A204.1 (cell line): ENCODE data around the gene SP4.
"Not testable (repeated sequence)": the region's sequence is repeated elsewhere in the genome, so short reads cannot be mapped to it uniquely, and the experiment has no call there.

Experiments used
- FAIRE-seq: peaks from 2 replicates; lab custom pipeline; 2012; peaks lifted over from hg19 to GRCh38; lab: Jason Lieb, UNC

The SP4 gene

DNA sequence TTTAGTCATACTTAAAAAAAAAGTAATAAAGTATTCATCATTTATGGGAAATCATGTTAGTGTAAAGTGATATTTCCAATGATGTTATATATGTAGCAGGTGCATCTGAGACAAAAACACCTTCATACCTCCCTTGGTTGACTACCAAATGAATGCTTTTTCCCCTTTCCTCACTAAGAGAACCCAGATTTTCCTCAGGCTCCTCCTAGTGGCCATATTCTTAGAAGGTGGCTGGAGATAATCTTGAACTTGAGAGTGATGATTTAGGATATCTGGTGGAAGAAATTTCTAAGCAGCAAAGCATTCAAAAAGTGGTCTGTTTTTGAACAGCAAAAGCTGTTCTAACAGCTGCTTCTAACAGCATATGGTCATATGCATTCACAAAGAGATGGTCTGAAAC lies 98.1 kb downstream of the SP4 start:
- no peak for FAIRE-seq

DNA sequence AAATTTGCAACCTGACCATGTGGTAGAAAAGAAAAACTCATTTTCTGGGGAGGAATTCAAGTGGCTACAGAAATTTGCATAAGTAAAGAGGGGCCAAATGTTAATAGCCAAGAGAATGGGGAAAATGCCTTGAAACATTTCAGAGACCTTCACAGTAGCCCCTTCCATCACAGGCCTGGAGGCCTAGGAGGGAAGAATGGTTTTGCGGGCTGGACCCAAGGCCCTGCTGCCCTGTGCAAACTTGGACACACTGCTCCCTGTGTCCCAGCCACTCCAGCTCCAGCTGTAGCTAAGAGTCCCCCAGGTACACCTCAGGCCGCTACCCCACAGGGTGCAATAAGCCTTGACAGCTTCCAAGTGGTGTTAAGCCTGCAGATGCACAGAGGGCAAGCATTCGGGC lies 98.6 kb downstream of the SP4 start:
- FAIRE-seq = no peak

DNA sequence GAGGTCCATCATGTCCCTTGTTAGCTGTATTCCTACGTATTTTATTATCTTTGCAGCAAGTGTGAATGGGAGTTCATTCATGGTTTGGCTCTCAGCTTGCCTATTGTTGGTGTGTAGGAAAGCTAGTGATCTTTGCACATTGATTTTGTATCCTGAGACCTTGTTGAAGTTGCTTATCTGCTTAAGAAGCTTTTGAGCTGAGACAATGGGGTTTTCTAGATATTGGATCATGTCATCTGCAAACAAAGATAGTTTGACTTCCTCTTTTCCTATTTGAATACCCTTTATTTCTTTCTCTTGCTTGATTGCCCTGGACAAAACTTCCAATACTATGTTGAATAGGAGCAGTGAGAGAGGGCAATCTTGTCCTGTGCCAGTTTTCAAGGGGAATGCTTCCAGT lies 104.6 kb downstream of the SP4 start:
- not testable (repeated sequence) for FAIRE-seq

DNA sequence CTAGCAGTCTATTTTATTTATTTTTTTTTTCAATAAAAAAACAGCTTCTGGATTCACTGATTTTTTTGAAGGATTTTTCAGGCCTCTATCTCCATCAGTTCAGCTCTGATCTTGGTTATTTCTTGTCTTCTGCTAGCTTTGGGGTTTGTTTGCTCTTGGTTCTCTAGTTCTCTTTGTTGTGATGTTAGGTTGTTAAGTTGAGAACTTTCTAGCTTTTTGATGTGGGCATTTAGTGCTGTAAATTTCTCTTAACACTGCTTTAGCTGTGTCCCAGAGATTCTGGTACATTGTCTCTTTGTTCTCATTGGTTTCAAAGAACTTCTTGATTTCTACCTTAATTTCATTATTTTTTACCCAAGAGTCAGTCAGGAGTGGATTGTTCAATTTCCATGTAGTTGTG lies 105.8 kb downstream of the SP4 start:
- not testable (repeated sequence) for FAIRE-seq

DNA sequence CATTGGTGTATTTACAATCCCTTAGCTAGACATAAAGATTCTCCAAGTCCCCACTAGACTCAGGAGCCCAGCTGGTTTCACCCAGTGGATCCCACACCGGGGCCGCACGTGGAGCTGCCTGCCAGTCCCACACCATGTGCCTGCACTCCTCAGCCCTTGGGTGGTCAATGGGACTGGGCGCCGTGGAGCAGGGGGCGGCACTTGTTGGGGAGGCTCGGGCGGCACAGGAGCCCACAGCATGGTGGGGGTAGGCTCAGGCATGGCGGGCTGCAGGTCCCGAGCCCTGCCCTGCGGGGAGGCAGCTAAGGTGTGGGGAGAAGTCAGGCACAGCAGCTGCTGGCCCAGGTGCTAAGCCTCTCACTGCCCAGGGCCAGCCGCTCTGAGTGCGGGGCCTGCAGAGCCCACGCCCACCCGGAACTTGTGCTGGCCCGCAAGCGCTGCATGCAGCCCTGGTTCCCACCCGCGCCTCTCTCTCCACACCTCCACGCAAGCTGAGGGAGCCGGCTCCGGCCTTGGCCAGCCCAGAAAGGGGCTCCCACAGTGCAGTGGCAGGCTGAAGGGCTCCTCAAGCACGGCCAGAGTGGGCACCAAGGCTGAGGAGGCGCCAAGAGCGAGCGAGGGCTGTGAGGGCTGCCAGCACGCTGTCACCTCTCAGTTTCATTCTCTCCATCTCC lies 108.7 kb downstream of the SP4 start:
- not testable (repeated sequence) for FAIRE-seq

DNA sequence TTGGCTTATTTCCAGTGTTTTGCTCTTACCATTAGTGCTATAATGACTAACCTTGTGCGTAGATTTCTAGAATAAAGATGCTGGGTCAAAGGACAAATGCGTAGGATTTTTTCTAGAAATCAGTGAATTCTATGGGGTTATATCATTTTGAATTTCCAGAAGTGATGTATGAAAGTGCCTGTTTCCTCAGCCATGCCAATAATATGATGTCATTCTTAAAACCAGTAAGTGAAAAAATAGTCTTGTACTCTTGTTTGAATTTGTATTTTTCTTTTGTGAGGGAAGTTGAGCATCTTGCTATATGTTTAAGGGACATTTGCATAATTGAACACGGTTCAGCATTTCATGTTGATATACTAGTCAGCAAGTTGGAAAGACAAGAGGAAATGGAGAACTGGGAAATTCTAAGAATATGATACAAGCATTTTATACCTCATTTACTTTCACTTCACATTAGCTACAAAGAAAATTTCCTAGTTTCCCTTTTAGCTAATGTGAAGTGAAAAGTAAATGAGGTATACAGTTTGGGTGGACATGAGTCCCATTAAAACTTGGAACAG lies 111.1 kb downstream of the SP4 start:
- no peak for FAIRE-seq

DNA sequence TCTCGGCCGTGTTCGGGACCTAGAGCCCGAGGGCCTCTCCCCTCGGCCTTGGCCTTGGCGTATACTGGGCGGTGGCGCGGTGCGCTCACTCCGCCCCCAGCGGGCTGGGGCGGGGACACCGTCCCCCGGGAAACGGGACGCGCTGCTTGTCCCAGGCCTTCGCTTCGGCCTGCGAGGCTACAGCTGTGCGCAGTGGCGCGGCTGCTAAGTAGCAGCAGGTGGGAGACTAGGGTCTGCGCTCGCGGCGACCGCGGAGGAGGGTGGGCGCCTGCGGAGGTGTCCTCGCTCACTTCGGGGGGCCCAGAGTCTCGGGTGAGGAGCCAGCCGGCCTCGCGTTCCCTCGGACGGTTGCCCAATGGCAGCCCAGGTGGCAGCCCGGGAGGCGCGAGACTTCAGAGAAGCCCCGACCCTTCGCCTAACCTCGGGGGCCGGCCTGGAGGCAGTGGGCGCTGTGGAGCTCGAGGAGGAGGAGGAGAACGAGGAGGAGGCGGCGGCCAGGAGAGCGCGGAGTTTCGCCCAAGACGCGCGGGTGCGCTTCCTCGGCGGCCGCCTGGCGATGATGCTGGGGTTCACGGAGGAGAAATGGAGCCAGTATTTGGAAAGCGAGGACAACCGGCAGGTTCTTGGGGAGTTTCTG lies 115.1 kb downstream of the SP4 start, which contains the start of gene DNAH11:
DNAH11 (plus strand) TSS at position 149 of the 637 bp plus-strand sequence; CDS start at position 356, 207 bp downstream.
- FAIRE-seq = no peak

DNA sequence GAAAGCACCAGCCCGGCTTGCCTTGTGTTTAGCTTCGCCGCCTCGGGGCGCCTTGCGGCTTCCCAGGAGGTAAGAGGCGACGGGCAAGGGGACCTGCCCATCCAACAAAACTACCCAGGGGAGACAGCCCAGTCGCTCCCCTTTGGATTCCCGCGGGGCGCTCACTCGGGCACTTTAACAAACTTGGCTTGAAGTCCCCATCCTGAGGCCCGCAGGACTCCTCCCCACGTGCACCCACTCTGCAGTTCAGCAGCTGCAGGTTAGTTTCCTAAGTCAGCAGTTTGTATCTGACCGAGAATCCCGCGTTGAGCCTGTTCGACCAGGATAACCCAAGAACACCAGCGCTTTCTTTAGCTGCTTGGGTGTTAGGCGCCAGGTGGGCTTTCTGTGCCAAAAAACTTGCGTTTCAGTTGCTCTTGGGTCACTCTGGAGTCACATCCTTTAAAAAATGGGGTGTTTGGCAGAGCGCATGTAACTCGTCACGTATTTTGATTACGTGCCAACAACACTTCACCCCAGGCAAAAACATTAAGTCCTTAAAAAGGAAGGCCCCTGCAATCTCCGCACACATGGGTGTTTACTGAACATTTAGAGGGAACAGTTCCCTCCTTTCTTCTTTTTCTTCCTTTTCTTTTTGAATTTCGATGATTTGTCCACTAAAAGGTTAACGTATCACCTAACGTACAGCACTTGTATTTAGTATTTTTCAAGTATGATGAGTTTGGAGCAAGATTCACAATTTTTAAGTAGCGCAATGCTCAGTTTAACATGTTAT lies 115.8 kb downstream of the SP4 start:
- no peak for FAIRE-seq

DNA sequence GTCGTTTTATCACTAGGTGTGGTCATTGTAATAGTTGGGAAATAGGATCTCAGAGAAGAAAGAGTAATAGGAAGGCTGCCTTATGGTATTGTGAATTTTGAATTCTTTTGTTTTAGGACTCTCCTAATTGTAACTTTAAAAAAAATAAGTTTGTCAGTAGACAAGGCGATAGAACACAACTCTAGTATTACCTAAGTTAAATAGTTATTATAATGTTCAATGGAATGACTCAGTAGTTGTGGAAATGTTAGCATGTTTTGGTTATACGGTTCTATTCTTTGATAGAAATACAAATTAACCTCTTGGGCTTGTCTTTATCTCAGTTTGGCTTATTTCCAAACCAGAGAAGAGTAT lies 116.4 kb downstream of the SP4 start:
- no peak for FAIRE-seq

DNA sequence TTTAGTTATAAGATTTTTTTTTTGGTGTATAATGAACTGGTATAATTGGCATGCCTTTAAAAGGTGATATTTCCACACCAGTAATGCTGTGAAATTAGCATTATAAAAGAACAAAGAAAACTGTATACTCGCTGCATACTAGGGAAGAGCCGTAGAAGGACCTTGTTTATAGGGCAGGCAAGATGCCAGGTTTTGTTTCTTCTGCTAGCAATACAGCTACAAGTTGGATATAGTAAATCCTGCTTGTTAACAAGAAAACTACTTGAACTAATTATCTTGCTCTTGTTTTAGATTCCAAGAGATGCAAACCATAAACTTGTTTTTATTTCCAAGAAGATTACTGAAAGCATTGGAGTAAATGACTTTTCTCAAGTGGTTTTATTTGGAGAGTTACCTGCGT lies 116.8 kb downstream of the SP4 start:
- no peak for FAIRE-seq

DNA sequence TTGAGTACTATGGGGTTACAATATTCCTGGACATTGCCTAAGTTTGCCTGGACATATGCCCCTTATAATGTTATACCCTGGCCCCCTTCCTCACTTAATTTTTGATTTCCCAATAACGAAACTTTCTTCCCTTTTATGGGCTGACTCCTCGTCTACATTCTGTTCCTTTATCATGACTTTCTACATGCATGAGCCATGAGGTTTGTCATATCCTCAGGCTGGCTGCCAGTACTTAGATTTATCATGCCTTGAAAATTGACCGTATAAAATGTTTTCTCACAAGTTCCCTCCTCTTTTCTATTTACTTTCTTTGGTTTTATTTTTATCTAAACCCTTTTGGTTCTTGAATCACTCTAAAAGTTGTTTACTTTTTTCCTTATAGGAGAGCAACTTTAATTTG lies 119.6 kb downstream of the SP4 start:
- no peak for FAIRE-seq

DNA sequence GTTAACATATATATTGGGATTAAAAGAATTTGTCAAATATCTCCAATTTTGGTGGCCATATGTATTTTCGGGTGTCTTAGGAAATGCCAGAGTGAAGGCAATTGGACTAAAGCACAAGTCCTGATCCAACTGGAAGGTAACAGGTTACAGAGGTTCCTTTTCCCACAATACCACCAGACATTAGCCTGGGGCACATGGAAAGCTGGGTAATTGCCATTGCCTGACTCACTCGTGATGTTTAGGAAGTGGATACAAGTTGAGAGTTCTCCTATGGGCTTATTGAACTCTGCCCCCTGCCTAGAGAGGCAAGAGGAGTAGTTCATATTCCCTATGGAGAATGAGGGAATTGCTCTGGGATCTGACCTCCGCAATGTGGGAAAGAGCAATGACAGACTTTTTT lies 120.6 kb downstream of the SP4 start:
- no peak for FAIRE-seq

DNA sequence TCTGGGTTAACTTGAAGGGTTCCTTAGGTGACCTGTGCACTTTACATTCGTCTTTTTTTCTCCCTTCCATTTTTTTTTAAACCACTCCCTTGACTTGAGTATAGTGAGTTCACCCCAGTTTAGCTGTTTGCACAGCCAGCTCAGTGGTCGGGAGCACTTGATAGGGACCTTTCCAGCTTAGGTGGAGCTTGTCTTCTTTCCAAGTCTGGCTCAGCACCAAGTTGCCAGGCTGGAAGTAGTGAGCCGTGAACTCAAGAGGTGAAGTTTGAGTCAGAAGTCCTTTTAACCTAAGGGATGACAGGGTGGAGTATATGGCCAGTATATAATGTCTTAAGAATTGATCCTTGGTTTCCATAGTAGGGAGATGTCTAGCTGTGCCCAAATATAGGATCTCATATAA lies 122.2 kb downstream of the SP4 start:
- FAIRE-seq = no peak

DNA sequence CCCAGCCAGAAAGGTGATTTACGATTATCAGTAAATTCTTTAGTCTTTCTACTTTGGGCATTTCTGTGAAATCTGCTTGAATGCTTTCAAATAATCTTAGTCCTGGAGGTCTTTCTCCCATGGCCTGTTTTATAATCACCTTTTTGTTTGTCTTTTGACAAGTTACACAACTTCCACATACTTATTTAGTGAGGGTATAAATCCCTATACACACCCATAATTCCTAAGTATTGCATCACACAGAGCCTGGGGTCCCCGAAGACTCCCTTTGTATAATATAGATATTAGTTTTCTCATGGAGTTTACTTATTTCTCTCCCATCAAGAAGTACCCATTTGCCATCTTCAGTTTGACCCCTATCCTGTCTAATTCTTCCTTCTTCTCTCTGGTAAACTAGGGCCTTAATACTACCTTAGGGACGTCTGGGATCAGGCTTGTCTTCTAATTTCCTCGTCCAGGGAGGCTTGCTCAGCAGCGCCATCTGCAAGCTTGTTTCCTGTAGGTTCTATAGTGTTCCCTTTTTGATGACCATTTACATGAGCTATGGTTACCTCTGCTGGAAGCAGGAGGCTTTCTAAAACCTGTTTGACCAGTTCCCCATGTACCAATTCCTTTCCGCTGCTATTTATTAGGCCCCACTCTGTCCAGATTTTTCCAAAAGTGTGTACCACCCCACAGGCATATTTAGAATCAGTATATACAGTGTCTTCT lies 123.1 kb downstream of the SP4 start:
- no peak for FAIRE-seq

DNA sequence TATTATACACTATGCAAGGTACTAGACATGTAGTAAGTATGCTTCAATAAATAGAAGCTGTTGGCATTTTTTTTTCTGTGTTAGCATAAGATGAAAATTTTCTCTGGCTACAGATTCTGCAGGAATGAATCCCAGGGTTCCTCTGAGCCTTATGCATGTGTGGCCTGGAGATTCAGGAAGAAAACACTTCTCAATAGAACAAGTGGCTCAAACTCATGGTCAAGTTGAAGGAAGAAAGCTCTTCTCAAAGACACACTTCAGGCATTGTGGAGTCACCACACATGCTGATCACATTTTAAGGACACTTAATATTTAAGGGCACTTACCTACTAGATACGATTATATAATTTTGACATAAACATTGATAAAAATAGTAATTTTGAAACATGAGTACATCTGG lies 134.5 kb downstream of the SP4 start:
- no peak for FAIRE-seq
